ENCODE results near the gene SPSB1. TPM values are rescaled to one million over a fixed set of nuclear protein-coding genes. Genes with fewer than 3 reads are reported as not detected.

The SPSB1 gene
- total and polyA plus RNA-seq, 2 of the 4 experiments (the other 2 are of a cell fraction): 16.7 to 19.8 TPM

- Histone ChIP-seq H3K4me2 (ENCODE audit: low read depth, low read length) (no peak overlapping the region), H2BK20ac (ENCODE audit: low read depth, low read length) (no peak overlapping the region), H2AFZ (replicated peaks; ENCODE audit: low read length, poor library complexity) (peak overlapping the region; percentile 1), H3K4me1 (ENCODE audit: control insufficient read depth, insufficient read depth, low read length) (peaks cover 48% of the 10 kb centered on the region), H4K91ac (ENCODE audit: insufficient read depth, low read depth, low read length) (no peak overlapping the region), H3K36me3 (ENCODE audit: control insufficient read depth, insufficient read depth, low read length) (no peaks in the 10 kb centered on the region; the same call in 1 of the 2 replicates), H3K18ac (ENCODE audit: low read depth, low read length) (no peak overlapping the region), H4K5ac (ENCODE audit: low read depth, low read length) (no peak overlapping the region), H3K79me1 (ENCODE audit: low read depth in 1 of 2, low read length in 2 of 2) (peaks cover 37 to 95% of the 10 kb centered on the region in 2 experiments), H3K27ac (ENCODE audit: insufficient read depth, low read length) (no peak overlapping the region), H4K20me1 (ENCODE audit: insufficient read depth, low read length) (peaks cover 99% of the 10 kb centered on the region), H2BK120ac (ENCODE audit: low read depth, low read length) (no peak overlapping the region), H3K14ac (replicated peaks; ENCODE audit: low read depth, low read length) (no peak overlapping the region), H3K23ac (ENCODE audit: low read depth, low read length) (no peak overlapping the region), H3K56ac (ENCODE audit: extremely low read depth, insufficient read depth, low read length) (no peak overlapping the region), H4K8ac (ENCODE audit: low read depth in 2 of 2, low read length in 2 of 2) (no peak overlapping the region), H3K9me3 (ENCODE audit: control insufficient read depth, insufficient read depth, low read length) (no peaks in the 10 kb centered on the region), H2AK9ac (replicated peaks; ENCODE audit: low read depth, low read length, poor library complexity) (no peak overlapping the region), H2BK5ac (ENCODE audit: low read depth, low read length, poor library complexity, severe bottlenecking) (no peak overlapping the region), H2BK15ac (ENCODE audit: low read depth, low read length) (no peak overlapping the region), H3K9ac (ENCODE audit: low read depth, low read length) (no peak overlapping the region), H3K4ac (ENCODE audit: low read depth, low read length) (no peak overlapping the region; the same call in 1 of the 2 replicates), H3K4me3 (ENCODE audit: insufficient read depth, low read depth, low read length) (no peak overlapping the region), H3K9me1 (ENCODE audit: insufficient read depth, low read length) (peaks cover 70% of the 10 kb centered on the region), H3K27me3 (ENCODE audit: control insufficient read depth, insufficient read depth, low read length) (no peaks in the 10 kb centered on the region), H2AK5ac (ENCODE audit: low read depth, low read length) (peak overlapping the region; percentile 72)
- CTCF ChIA-PET: no interaction called here
- BruUV-seq (replicated peaks): no TSS peak
- DNase-seq (no peak), ATAC-seq (ENCODE audit: low read depth) (no peak)
- no peak for TF ChIP-seq MAZ (IDR thresholded peaks at IDR 0.05; ENCODE audit: borderline replicate concordance, low read depth, low read length)
- TF ChIP-seq CEBPB (IDR thresholded peaks at IDR 0.05; ENCODE audit: low read depth, low read length): no peak
- TF ChIP-seq SMC3 (IDR thresholded peaks at IDR 0.05; ENCODE audit: low read depth, low read length): no peak
- TF ChIP-seq, protein P1, sequence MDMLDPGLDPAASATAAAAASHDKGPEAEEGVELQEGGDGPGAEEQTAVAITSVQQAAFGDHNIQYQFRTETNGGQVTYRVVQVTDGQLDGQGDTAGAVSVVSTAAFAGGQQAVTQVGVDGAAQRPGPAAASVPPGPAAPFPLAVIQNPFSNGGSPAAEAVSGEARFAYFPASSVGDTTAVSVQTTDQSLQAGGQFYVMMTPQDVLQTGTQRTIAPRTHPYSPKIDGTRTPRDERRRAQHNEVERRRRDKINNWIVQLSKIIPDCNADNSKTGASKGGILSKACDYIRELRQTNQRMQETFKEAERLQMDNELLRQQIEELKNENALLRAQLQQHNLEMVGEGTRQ (IDR thresholded peaks at IDR 0.05; ENCODE audit: low read depth, low read length): no peak
- TF ChIP-seq CHD1 (IDR thresholded peaks at IDR 0.05; ENCODE audit: low read depth, low read length): no peak
- dilution Hi-C loops (cut with HindIII; ENCODE audit: low sequenced_read_pairs, unreplicated experiment): no loop called here
- intact Hi-C loops (cut with micrococcal nuclease): no loop called here
- WGBS, 2 experiments (ENCODE audit: extremely low coverage in 2 of 2, insufficient read length in 1 of 2): 100% methylated on average over 4 of the region's 20 CpGs; no CpG with 5 or more reads in 1 of the 2 experiments
- POLR2A ChIA-PET (ENCODE audit: unreplicated experiment): no interaction called here
- in situ Hi-C loops (cut with MboI; ENCODE audit: low sequenced_read_pairs): no loop called here
These were observed 26.6 kb downstream of the SPSB1 start for GRCh38 chr1:9319208-9319788.

Measured in IMR-90 (cell line).